Renal cortex interstitium (tissue), 11 donors: Measurements from ENCODE around the gene MCC. TPM values are rescaled to one million over a fixed set of nuclear protein-coding genes. Genes with fewer than 3 reads are reported as not detected.

Source experiments
- DNase-seq, 11 donors: peaks; one replicate each; pipeline ENCODE4 v3.0.0-alpha.2; 2013; ENCODE audit warnings: low read depth in 9 of 11, low spot score in 4 of 11; ENCODE audit errors: extremely low read depth in 1 of 11
- polyA plus RNA-seq, 3 donors: library from polyadenylated mRNA; unstranded; fragments of 120-200 nt; gene quantifications; one replicate each; pipeline ENCODE4 v1.2.1, GENCODE V29; 2013; ENCODE audit not compliant: insufficient read length in 3 of 3

Gene MCC
- polyA plus RNA-seq, 3 donors = 28.4 to 32.1 (median 29.9) TPM

DNA sequence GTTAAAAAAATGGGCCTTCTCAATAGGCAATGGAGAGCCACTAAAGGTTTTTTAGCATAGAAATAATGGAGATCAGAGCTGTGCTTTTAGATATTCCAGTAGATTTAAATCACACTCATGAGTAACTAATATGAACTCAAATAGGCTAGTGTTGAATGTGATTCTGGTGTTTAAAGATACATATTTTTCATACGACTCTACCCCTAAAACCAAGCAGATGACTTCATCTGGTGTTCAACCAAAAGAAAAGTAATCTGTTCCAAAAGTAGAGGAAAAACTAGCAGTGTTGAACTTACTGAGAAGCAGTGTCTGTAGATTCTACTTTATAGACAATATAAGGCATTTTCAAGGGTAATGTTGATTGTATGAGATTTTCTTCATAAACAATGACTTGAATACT lies 191.6 kb downstream of the MCC start:
- no peak for DNase-seq

GRCh38 chr5:113295111-113295539 lies 193.1 kb downstream of the MCC start:
- DNase-seq = peak in 1 of 11 donors; percentile 6

GRCh38 chr5:113294311-113295110 lies 193.7 kb downstream of the MCC start:
- peak; percentile 73 to 93 (median 88) for DNase-seq

GRCh38 chr5:113293975-113294310 lies 194.3 kb downstream of the MCC start:
- DNase-seq = peak in 2 of 11 donors; percentile 28 to 59

DNA sequence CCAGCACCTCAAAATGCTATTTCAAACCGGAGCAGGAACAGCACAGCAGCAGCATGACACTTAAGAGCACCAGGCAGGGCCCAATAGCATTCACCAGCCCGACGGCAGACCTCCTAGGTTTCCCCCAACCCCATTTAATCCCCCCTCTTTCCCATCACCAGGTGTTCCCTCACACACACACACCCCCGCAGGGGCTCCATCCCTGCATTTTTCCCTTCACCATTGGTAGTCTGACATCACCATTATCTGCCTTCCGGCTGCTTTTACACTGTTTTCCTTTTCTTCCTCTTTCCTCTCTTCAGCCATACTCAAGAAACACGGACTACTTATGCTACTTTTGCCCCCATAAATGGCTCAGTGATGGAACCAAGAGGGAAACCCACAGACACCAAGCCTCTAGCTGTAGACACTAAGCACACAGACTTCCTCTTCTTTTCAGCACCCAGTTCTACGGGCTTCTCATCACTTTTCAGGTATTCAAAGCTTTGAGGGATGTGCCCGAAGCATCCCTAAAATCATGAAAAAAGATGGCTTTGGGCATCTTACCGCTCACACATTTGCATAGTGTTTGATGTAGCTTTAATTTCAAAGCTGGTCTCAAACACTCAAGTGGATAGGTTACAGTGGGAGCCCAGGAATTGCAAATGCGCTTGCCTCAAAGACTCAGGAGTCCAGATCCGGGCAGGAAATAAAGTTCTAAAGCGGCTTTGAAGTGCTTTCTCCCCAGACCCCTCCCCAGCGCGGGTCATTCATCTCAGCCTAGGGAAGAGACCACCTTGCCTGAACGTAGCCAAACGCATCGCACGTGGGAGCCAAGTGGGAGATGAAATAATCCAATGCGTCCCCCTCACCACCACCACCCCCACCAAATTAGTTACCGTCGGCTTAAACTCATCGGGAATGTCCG lies 194.9 kb downstream of the MCC start:
- DNase-seq = peak in 3 of 11 donors; percentile 13 to 31 (median 23)

DNA sequence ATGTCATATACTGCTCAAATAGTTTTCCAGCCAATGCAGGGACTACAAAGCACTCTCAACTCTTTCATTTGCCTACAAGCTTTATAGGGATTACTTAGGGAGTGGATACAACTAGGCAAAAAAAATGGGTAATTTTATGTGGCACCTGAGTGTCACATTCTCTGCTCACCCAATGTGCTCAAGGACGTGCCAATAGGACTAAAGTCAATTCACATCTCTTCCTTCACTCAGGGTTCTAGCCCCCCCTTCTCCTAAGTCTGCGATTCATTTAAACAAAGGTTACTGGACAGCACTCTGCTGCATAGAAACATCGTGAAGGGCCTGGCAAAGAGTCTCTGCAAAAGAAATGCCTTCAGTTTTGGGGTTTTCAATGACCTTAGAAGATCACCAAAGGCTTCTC lies 195.8 kb downstream of the MCC start:
- DNase-seq = no peak

- no peak for DNase-seq
Observed at GRCh38 chr5:113283558-113283957, 204.7 kb downstream of the MCC start.

- DNase-seq = no peak
Observed at GRCh38 chr5:113282472-113282871, 205.8 kb downstream of the MCC start.

- DNase-seq = no peak
Observed at GRCh38 chr5:113281194-113281593, 207.1 kb downstream of the MCC start.

GRCh38 chr5:113280541-113280940 lies 207.7 kb downstream of the MCC start:
- no peak for DNase-seq

DNA sequence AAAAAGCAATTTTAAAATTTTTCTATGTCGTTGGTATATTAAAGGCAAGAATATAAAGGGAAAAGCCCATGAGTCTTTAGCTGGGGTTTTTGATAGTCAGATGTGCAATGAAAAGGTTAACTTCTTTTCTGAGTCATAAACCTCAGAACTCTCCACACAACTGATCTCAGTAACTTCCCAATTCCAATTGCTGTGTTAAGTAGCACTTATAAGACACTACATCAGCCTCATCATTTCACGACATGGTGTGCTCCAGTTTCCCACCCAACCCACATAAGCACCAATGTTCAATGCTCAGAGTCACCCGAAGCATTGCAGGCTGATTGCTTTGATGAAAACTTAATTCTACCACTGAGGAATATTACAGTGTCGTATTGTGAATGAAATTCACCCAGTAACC lies 209.3 kb downstream of the MCC start:
- no peak for DNase-seq

- no peak for DNase-seq
Observed at GRCh38 chr5:113276493-113276892, 211.8 kb downstream of the MCC start.

DNA sequence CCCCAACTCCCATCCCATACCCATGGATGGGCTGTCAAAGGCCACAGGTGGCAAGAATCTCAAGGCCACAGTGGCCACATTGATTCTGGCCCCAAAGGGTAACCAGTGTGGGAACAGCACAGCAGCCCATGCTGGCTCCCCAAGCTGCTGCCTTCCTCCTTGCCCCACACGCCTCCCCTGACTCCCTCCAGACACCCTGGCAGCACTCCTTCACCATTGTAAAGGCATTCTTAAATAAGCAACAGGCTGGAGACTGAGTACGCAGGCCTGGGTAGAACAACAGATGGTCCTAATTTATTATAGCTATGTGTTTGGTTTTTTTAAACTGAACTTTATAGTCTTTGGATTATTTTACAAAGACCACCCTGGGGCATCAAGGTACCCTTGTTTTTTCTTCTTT lies 212.3 kb downstream of the MCC start:
- no peak for DNase-seq

GRCh38 chr5:113274836-113275414 lies 213.3 kb downstream of the MCC start:
- no peak for DNase-seq

DNA sequence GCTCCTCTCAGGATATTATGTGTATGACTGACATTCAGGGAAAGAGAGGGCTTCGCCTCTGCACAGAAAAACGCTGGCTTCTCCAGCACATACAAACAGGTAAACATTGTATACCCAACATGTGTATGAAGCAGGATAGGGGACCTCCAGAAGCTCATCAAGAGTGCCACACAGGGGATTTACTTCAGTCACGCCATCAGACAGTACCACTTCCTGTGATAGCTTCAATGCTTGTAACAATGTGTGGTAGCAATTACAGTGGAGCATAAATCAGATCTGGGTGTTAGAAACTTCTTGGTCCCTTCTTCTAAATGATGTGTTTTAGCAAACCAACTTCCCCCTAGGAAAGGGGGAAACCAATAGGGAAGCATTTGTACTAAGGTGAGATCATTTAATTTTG lies 214.3 kb downstream of the MCC start:
- DNase-seq = no peak

DNA sequence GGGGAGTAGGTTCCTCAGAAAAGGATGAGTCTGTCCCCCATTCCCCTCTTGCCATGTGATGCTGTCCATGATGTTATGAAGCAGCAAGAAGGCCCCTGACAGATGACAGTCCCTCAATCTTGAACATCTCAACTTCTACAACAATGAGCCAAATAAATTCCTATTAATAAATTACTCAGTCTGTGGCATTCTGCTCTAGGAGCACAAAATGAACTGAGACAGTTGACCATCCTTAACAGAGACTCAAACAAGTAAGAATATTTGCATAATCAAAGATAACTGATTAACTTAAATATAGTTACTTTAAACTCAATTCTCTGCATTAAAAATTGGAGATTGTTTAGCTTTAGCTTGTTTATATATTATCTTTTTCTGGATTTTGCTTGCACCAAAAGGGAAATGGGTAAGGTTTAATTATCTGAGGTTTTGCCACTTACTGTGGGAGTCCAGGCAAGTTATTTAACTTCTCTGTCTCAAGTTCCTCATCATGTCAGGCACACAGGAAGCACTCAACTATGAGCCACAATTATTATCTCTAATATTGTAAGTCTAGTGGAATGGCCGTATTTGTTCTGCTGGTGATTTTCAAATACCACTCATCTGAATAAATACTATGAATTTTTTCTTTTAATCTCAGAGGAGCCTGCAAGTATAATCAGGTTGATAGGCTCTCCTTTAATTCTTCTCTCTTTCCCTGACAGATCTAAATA lies 216.4 kb downstream of the MCC start:
- no peak for DNase-seq

GRCh38 chr5:113271015-113271414 lies 217.2 kb downstream of the MCC start:
- no peak for DNase-seq

- no peak for DNase-seq
Observed at GRCh38 chr5:113270086-113270485, 218.2 kb downstream of the MCC start.
